ENCODE results near the gene RIMKLA. TPM values are rescaled to one million over a fixed set of nuclear protein-coding genes. Genes with fewer than 3 reads are reported as not detected.

The RIMKLA gene
- total RNA-seq, 4 donors from 2014 or later = 2.4 to 11.9 (median 8.8) TPM

GRCh38 chr1:42420121-42420520 lies 39.5 kb downstream of the RIMKLA start:
- H3K9me3 ChIP-seq = no peaks in the 10 kb centered on the region
- no peaks in the 10 kb centered on the region for H3K27me3 ChIP-seq
- in situ Hi-C loops (cut with MboI; ENCODE audit: low pct_ligation_motif_present in 1 of 4, low pct_unique_long_range_greater_than_20kb in 1 of 4, low sequenced_read_pairs in 3 of 4) (no loop called here), intact Hi-C loops (cut with DNase I; ENCODE audit: low total_unique reads) (no loop called here)
- WGBS, 2 donors (ENCODE audit: low coverage in 1 of 2) = 83% methylated on average over 7 of the region's 7 CpGs; no CpG with 5 or more reads in 1 of the 2 donors
- DNase-seq = no peak
- TF ChIP-seq CTCF (IDR thresholded peaks at IDR 0.05) (no peak), POLR2AphosphoS5 (IDR thresholded peaks at IDR 0.05) (peak in 2 of 3 donors; percentile 43 to 51), EP300 (IDR thresholded peaks at IDR 0.05; ENCODE audit: low read depth) (no peak), POLR2A (IDR thresholded peaks at IDR 0.05) (no peak)
- peak overlapping the region; percentile 28 to 74 (median 66) for H3K27ac ChIP-seq
- H3K4me3 ChIP-seq = no peak overlapping the region
- peaks cover 0 to 20% (median 11%) of the 10 kb centered on the region in 4 donors for H3K4me1 ChIP-seq
- H3K36me3 ChIP-seq = no peaks in the 10 kb centered on the region

GRCh38 chr1:42420911-42421585 lies 40.5 kb downstream of the RIMKLA start:
- in situ Hi-C loops (cut with MboI; ENCODE audit: low pct_ligation_motif_present in 1 of 4, low pct_unique_long_range_greater_than_20kb in 1 of 4, low sequenced_read_pairs in 3 of 4) = no loop called here

GRCh38 chr1:42422737-42423136 lies 42.1 kb downstream of the RIMKLA start:
- 68 to 72% methylated on average over 8 to 9 of the region's 9 CpGs for WGBS, 2 donors (ENCODE audit: low coverage in 1 of 2)

More at GRCh38 chr1:42420911-42421585, 40.5 kb downstream of the RIMKLA start:
- 17 to 29% methylated on average over 4 to 10 of the region's 10 CpGs for WGBS, 2 donors (ENCODE audit: low coverage in 1 of 2)
- Histone ChIP-seq H3K4me3 (no peak overlapping the region), H3K27me3 (no peaks in the 10 kb centered on the region), H3K27ac (peak overlapping the region; percentile 28 to 74 (median 66)), H3K9me3 (no peaks in the 10 kb centered on the region), H3K4me1 (peaks cover 0 to 20% (median 11%) of the 10 kb centered on the region in 4 donors), H3K36me3 (no peaks in the 10 kb centered on the region)
- intact Hi-C loops (cut with DNase I; ENCODE audit: low total_unique reads) = no loop called here
- no peak for TF ChIP-seq CTCF (IDR thresholded peaks at IDR 0.05)
- peak in 2 of 3 donors; percentile 62 to 76 for TF ChIP-seq POLR2AphosphoS5 (IDR thresholded peaks at IDR 0.05)
- TF ChIP-seq EP300 (IDR thresholded peaks at IDR 0.05; ENCODE audit: low read depth) = no peak
- TF ChIP-seq POLR2A (IDR thresholded peaks at IDR 0.05) = no peak
- peak; percentile 58 for DNase-seq

GRCh38 chr1:42423681-42424080 lies 43.1 kb downstream of the RIMKLA start:
- in situ Hi-C loops (cut with MboI; ENCODE audit: low pct_ligation_motif_present in 1 of 4, low pct_unique_long_range_greater_than_20kb in 1 of 4, low sequenced_read_pairs in 3 of 4) (no loop called here), intact Hi-C loops (cut with DNase I; ENCODE audit: low total_unique reads) (no loop called here)
- H3K4me1 ChIP-seq = peaks cover 0 to 20% (median 11%) of the 10 kb centered on the region in 4 donors
- whole genome bisulfite sequencing, 2 donors (ENCODE audit: low coverage in 1 of 2) = 84 to 94% methylated on average over 3 of the region's 3 CpGs
- H3K4me3 ChIP-seq = no peak overlapping the region
- H3K27ac ChIP-seq = no peak overlapping the region
- no peak for TF ChIP-seq CTCF (IDR thresholded peaks at IDR 0.05)
- TF ChIP-seq POLR2A (IDR thresholded peaks at IDR 0.05) = no peak
- TF ChIP-seq POLR2AphosphoS5 (IDR thresholded peaks at IDR 0.05) = no peak
- TF ChIP-seq EP300 (IDR thresholded peaks at IDR 0.05; ENCODE audit: low read depth) = no peak
- DNase-seq = no peak
- no peaks in the 10 kb centered on the region for H3K27me3 ChIP-seq
- H3K9me3 ChIP-seq = no peaks in the 10 kb centered on the region
- H3K36me3 ChIP-seq = no peaks in the 10 kb centered on the region

More at GRCh38 chr1:42422737-42423136, 42.1 kb downstream of the RIMKLA start:
- intact Hi-C loops (cut with DNase I; ENCODE audit: low total_unique reads) = no loop called here
- H3K9me3 ChIP-seq = no peaks in the 10 kb centered on the region
- no peak for TF ChIP-seq POLR2AphosphoS5 (IDR thresholded peaks at IDR 0.05)
- no peak for TF ChIP-seq CTCF (IDR thresholded peaks at IDR 0.05)
- no peak for TF ChIP-seq EP300 (IDR thresholded peaks at IDR 0.05; ENCODE audit: low read depth)
- TF ChIP-seq POLR2A (IDR thresholded peaks at IDR 0.05) = no peak
- H3K4me3 ChIP-seq = no peak overlapping the region
- in situ Hi-C loops (cut with MboI; ENCODE audit: low pct_ligation_motif_present in 1 of 4, low pct_unique_long_range_greater_than_20kb in 1 of 4, low sequenced_read_pairs in 3 of 4) = no loop called here
- no peak overlapping the region for H3K27ac ChIP-seq
- DNase-seq = no peak
- H3K36me3 ChIP-seq = no peaks in the 10 kb centered on the region
- H3K4me1 ChIP-seq = peaks cover 0 to 20% (median 11%) of the 10 kb centered on the region in 4 donors
- no peaks in the 10 kb centered on the region for H3K27me3 ChIP-seq
